22Rv1 (cell line): ENCODE measurements around the gene UACA.

ENCODE experiments used
- CTCF ChIP-seq: fragments of 450-650 bp; IDR thresholded peaks from 2 replicates; pipeline ENCODE4 v1.5.1; 2017; ENCODE audit warnings: mild to moderate bottlenecking
- ZFX ChIP-seq: fragments of 450-650 bp; IDR thresholded peaks from 2 replicates; pipeline ENCODE4 v1.6.1; 2017; ENCODE audit warnings: antibody characterized with exemption, borderline replicate concordance

- TF ChIP-seq CTCF, result no peak
- no peak for TF ChIP-seq ZFX
These were observed 30.3 kb upstream of the UACA start for GRCh38 chr15:70793694-70794093.
